Epithelial cell of proximal tubule (primary cell): ENCODE results near the gene SFMBT2. TPM values are rescaled to one million over a fixed set of nuclear protein-coding genes. Genes with fewer than 3 reads are reported as not detected.

Source experiments
- DNase-seq: peaks from one replicate; pipeline ENCODE4 v3.0.0-alpha.2; 2011; ENCODE audit warnings: low read depth
- H3K4me3 ChIP-seq: 2 replicates; pipeline ENCODE4 v1.5.1; 2011; ENCODE audit warnings: low read depth, mild to moderate bottlenecking, low read length
- total RNA-seq: library from RNA; depleted of rRNA; stranded (reverse); fragments of >200 nt; gene quantifications from 2 replicates; pipeline ENCODE4 v1.2.3, GENCODE V29; 2015
- TF ChIP-seq, protein P1 (sequence below): conservative IDR thresholded peaks from 2 replicates; pipeline ENCODE4 v1.5.1; 2012; ENCODE audit warnings: low read depth, mild to moderate bottlenecking, low read length

The SFMBT2 gene
- total RNA-seq, 1 donor from 2014 or later = 2.4 TPM

DNA sequence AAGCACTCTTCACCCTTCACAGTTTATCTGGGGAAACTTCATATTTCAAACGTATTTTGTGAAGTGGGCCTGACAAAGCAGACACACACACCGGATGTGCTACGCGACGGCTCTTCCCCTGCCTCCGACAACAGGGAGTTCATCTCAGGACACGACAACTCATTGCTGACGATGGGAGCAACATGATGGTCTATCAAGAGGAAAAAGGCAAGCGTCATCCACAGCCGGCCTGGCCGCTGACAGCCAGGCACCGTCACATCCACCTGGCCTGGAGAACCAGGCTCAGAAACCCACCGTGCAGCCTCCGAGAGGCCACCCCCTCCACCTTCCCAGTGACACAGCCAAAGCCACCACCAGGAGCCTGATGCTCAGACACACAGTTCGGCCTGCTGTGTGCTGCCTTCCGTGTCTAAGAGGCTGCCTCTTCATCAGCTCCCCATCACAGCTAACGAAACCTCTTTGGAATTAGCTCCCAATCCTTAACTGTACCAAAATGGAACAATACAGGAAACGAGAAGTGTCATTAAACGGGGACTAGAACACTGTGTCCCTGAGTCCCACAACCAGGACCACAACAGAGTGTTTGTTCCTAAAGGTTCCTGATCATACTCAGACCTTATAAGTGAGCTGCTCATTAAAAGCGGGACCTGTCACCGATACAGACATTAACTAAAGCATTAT is 76.7 kb downstream of the SFMBT2 start:
- TF ChIP-seq, protein P1, sequence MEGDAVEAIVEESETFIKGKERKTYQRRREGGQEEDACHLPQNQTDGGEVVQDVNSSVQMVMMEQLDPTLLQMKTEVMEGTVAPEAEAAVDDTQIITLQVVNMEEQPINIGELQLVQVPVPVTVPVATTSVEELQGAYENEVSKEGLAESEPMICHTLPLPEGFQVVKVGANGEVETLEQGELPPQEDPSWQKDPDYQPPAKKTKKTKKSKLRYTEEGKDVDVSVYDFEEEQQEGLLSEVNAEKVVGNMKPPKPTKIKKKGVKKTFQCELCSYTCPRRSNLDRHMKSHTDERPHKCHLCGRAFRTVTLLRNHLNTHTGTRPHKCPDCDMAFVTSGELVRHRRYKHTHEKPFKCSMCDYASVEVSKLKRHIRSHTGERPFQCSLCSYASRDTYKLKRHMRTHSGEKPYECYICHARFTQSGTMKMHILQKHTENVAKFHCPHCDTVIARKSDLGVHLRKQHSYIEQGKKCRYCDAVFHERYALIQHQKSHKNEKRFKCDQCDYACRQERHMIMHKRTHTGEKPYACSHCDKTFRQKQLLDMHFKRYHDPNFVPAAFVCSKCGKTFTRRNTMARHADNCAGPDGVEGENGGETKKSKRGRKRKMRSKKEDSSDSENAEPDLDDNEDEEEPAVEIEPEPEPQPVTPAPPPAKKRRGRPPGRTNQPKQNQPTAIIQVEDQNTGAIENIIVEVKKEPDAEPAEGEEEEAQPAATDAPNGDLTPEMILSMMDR = no peak
- H3K4me3 ChIP-seq = no peak overlapping the region
- no peak for DNase-seq

DNA sequence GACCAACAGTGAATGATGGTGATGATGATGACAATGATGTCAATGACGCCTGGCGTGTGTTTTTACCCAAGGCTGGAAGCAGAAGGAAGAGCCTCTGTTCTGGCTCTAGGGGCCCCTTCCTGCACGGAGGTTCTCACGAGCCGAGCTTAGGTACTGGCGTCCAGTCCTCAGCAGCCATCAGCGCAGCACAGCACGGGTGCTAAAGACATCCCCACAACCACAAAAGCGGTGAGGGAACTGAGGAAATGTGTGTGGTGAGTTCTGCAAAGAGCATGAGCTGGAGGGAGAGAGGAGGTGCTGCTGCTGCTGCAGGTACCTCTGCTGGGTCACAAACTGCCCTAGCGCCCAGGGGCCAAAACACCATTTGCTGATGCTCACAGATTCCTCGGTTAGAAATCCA is 81.6 kb downstream of the SFMBT2 start:
- no peak overlapping the region for H3K4me3 ChIP-seq
- DNase-seq = no peak
- TF ChIP-seq, protein P1 = no peak

DNA sequence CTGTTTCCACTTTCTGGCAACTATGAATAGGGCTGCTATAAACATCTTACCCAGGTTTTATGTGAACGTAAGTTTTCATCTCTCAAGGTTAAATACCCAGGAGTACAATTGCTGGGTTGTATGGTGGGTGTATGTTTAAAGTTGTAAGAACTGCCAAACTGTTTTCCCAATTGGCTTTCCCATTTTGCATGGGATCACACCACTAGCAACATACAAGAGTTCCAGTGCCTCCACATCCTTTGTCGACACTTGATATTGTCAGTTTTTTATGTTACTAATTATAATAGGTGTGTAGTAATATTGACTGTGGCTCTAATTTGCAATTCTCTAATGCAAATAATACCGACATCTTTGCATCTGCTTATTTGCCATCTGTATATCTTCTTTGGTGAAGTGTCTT is 82.9 kb downstream of the SFMBT2 start:
- DNase-seq = no peak
- TF ChIP-seq, protein P1 = no peak
- H3K4me3 ChIP-seq = no peak overlapping the region

DNA sequence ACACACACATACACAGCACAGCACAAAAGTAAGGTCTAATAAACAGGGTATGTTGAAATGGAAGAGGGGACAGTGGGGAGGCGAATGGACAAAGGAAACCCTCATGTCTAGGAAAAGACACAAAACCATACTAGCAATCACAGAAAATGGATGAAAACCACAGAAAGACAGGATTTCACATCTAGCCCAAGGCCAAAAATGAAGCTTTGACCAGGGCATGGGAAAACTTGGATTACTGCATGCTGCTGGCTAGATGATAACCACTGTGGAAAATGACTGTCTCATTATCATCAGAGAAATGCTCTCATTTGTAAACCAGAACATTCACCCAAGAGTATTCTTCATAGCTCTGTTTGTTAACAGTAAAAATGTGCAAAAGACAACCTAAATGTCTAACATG is 88.2 kb downstream of the SFMBT2 start:
- H3K4me3 ChIP-seq = no peak overlapping the region
- DNase-seq = no peak
- TF ChIP-seq, protein P1 = no peak

DNA sequence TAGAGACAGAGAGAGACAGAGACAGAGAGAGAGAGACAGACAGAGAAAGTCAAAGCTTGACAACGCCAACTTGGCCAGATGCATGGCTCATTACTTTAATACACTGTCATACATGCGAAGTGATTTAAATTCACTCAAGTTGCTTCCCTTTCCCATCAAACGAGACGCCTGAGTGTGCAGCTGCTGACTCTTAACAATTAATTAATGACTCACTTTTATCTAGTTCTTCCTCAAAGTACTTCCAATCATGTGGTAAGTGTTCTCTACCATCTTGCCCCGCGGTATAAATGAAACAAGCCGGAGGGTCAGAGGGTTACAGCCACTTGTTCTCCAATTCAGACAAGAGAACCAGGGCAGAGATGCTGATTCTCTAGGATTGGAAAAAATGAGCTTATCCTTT is 90.8 kb downstream of the SFMBT2 start:
- H3K4me3 ChIP-seq = no peak overlapping the region
- TF ChIP-seq, protein P1 = no peak
- DNase-seq = no peak

DNA sequence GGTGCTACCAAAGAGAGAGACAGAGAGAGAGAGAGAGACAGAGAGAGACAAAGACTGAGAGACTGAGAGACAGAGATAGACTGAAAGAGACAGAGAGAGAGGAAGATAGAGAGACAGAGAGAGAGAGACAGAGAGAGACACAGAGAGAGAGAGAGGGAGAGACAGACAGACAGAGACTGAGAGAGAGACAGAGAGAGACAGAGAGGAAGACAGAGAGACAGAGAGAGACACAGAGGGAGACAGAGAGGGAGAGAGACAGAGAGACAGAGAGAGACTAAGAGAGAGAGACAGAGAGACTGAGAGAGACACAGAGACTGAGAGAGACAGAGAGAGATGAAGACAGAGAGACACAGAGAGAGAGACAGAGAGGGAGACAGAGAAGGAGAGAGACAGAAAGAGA is 91.2 kb downstream of the SFMBT2 start:
- no peak overlapping the region for H3K4me3 ChIP-seq
- TF ChIP-seq, protein P1 = no peak
- DNase-seq = no peak

DNA sequence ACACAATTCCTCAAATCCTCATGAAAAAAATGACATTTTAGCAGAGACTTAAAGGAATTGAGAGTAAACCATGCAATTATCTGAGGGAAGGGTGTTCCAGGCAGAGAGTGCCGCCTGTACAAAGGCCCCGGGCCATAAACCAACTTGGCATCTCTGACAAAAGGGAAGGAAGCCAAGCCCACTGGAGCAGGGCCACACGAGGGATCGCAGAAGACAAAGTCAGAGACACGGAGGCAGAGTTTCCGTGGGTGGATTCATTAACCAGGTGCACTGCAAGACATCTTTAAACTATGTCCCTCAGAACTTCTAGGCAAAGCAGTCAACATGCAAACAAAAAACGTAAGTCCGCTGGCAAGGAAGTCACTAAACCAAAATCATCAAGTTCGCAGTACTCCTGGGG is 92.0 kb downstream of the SFMBT2 start:
- TF ChIP-seq, protein P1 = no peak
- DNase-seq = no peak
- H3K4me3 ChIP-seq = no peak overlapping the region
